Smooth muscle cell (in vitro differentiated cells): Measurements from ENCODE around the gene PSTPIP1. TPM values are rescaled to one million over a fixed set of nuclear protein-coding genes. Genes with fewer than 3 reads are reported as not detected.

Experiments used
- DNase-seq: peaks from one replicate; lab custom pipeline; 2025; ENCODE audit not compliant: unreplicated experiment; lab: John Stamatoyannopoulos, UW
- H2AFZ ChIP-seq: fragments of 200-600 bp; sonication (generic); 2 replicates; pipeline ENCODE4 v1.6.0; 2016; ENCODE audit warnings: antibody characterized with exemption, low read depth, mild to moderate bottlenecking
- H3F3A ChIP-seq: fragments of 200-600 bp; sonication (generic); 2 replicates; pipeline ENCODE4 v1.6.0; 2017; ENCODE audit warnings: antibody characterized with exemption, low read depth
- H3K27ac ChIP-seq: fragments of 200-600 bp; sonication (generic); 2 replicates; pipeline ENCODE4 v1.5.1; 2016; ENCODE audit warnings: low read depth, mild to moderate bottlenecking
- H3K27me3 ChIP-seq: fragments of 200-600 bp; sonication (generic); 2 replicates; pipeline ENCODE4 v1.6.1; 2016; ENCODE audit warnings: low read depth, mild to moderate bottlenecking
- H3K36me3 ChIP-seq: fragments of 200-600 bp; sonication (generic); 2 replicates; pipeline ENCODE4 v1.5.1; 2016; ENCODE audit warnings: low read depth
- H3K4me1 ChIP-seq: fragments of 200-600 bp; sonication (generic); 2 replicates; pipeline ENCODE4 v1.5.1; 2016; ENCODE audit warnings: low read depth
- H3K4me2 ChIP-seq: fragments of 200-600 bp; sonication (generic); 2 replicates; pipeline ENCODE4 v1.6.0; 2016; ENCODE audit warnings: mild to moderate bottlenecking
- H3K4me3 ChIP-seq: fragments of 200-600 bp; sonication (generic); 2 replicates; pipeline ENCODE4 v1.5.1; 2016; ENCODE audit warnings: mild to moderate bottlenecking
- H3K79me2 ChIP-seq: fragments of 200-600 bp; sonication (generic); 2 replicates; pipeline ENCODE4 v1.6.0; 2016; ENCODE audit warnings: low read depth, mild to moderate bottlenecking
- H3K9ac ChIP-seq: fragments of 200-600 bp; sonication (generic); 2 replicates; pipeline ENCODE4 v1.6.0; 2016; ENCODE audit warnings: low read depth
- H3K9me3 ChIP-seq: fragments of 200-600 bp; sonication (generic); replicated peaks from 2 replicates; pipeline ENCODE4 v1.5.1; 2016; ENCODE audit warnings: low read depth
- H4K20me1 ChIP-seq: fragments of 200-600 bp; sonication (generic); 2 replicates; pipeline ENCODE4 v1.6.0; 2016; ENCODE audit warnings: low read depth
- WGBS: methylation state at CpG from one replicate; pipeline ENCODE4 v1.1.7; 2016; ENCODE audit warnings: low lambda C conversion rate; 5-methylcytosine and 5-hydroxymethylcytosine counted together
- polyA plus RNA-seq: library from polyadenylated mRNA; unstranded; fragments of >200 nt; fragmentation: Nextera tagmentation; extraction: Ambion mirVana; gene quantifications from 2 replicates; pipeline ENCODE4 v1.2.1, GENCODE V29; 2016
- total RNA-seq: library from RNA; depleted of rRNA; stranded (reverse); fragments of >200 nt; gene quantifications from 2 replicates; pipeline ENCODE4 v1.2.3, GENCODE V29; 2014
- TF ChIP-seq, protein P1 (sequence below): fragments of 200-600 bp; sonication (generic); IDR thresholded peaks from 2 replicates; pipeline ENCODE4 v1.5.1; 2017; ENCODE audit warnings: borderline replicate concordance, mild to moderate bottlenecking, antibody characterized with exemption; ENCODE audit not compliant: insufficient read depth, poor library complexity, severe bottlenecking

Gene PSTPIP1
- total and polyA plus RNA-seq, 2 experiments from 2014 or later: 0.38 TPM; not detected in 1

DNA sequence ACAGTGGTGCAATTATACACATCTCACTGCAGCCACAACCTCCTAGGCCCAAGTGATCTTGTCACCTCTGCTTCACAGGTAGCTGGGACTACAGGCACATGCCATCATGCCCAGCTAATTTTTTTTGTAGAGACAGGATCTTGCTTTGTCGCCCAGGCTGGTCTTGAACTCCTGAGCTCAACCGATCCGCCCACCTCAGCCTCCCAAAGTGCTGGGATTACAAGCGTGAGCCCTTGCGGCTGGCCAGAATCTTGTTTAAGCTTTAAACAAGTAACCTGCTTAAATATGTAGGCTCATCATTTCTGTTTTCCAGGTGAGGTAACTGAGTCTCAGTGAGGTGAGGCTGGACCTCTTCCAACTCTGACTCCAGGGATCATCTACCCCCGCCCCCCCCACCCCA lies 7.7 kb upstream of the PSTPIP1 start:
- H3K9ac ChIP-seq: no peak overlapping the region
- 91% methylated on average over 6 of the region's 6 CpGs for WGBS
- H3K27me3 ChIP-seq: no peaks in the 10 kb centered on the region
- no peaks in the 10 kb centered on the region for H3K36me3 ChIP-seq
- H3K4me2 ChIP-seq: no peak overlapping the region
- DNase-seq: no peak
- no peak overlapping the region for H3K4me3 ChIP-seq
- no peaks in the 10 kb centered on the region for H3F3A ChIP-seq
- H3K79me2 ChIP-seq: no peaks in the 10 kb centered on the region
- H4K20me1 ChIP-seq: no peaks in the 10 kb centered on the region
- no peak overlapping the region for H3K27ac ChIP-seq
- peaks cover 4% of the 10 kb centered on the region for H3K4me1 ChIP-seq
- no peak overlapping the region for H2AFZ ChIP-seq
- TF ChIP-seq, protein P1, sequence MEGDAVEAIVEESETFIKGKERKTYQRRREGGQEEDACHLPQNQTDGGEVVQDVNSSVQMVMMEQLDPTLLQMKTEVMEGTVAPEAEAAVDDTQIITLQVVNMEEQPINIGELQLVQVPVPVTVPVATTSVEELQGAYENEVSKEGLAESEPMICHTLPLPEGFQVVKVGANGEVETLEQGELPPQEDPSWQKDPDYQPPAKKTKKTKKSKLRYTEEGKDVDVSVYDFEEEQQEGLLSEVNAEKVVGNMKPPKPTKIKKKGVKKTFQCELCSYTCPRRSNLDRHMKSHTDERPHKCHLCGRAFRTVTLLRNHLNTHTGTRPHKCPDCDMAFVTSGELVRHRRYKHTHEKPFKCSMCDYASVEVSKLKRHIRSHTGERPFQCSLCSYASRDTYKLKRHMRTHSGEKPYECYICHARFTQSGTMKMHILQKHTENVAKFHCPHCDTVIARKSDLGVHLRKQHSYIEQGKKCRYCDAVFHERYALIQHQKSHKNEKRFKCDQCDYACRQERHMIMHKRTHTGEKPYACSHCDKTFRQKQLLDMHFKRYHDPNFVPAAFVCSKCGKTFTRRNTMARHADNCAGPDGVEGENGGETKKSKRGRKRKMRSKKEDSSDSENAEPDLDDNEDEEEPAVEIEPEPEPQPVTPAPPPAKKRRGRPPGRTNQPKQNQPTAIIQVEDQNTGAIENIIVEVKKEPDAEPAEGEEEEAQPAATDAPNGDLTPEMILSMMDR: no peak
- H3K9me3 ChIP-seq: no peaks in the 10 kb centered on the region

DNA sequence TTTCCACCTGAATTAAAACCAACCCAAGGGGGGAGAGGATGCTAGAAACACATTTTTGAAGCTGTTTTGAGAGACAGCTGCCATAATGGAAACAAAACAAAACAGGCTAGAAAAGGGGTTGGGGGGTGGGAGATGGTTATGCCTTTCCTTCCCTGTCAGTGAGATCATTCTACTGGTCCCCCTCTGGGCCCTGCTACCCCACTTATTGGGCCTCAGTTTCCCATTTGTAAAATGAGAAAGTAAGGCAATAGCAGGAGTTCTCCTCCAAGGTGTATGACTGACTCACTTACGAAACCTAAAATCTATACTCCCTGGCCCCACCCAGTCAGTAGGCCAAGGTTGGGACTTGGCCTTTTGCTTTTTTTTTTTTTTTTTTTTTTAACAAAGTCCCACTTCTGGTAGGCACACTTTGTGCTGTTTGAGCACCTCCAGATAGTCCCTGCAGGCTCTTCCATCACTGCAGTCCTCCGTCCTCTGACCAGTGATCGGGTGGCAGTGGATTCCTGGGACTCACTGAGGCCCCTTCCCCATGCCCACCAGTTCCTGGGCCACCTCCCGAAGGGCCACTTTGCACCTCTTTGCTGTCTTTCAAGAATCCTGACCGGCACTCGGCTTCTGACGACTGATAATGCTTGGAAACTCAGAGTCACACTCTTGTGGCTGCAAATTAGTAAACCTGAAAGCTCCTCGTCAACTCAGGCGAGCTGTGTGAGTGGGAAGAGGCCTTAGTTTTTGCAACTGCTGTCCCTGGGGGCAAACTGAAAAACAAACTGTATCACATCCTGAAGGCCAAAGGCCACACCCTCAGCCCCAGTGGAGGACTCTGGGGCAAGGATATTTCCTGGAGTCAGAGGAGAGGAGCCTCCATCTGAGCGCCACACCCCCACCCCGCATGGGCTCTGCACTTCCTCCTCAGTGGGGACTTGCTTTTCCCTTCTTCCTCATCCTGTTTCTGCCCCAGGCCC lies 6.7 kb upstream of the PSTPIP1 start:
- H3K79me2 ChIP-seq: no peaks in the 10 kb centered on the region
- TF ChIP-seq, protein P1: no peak
- H3K9ac ChIP-seq: no peak overlapping the region
- H3K4me2 ChIP-seq: no peak overlapping the region
- no peaks in the 10 kb centered on the region for H3K36me3 ChIP-seq
- H4K20me1 ChIP-seq: no peaks in the 10 kb centered on the region
- H3K27me3 ChIP-seq: no peaks in the 10 kb centered on the region
- no peak for DNase-seq
- no peaks in the 10 kb centered on the region for H3F3A ChIP-seq
- peaks cover 4% of the 10 kb centered on the region for H3K4me1 ChIP-seq
- no peak overlapping the region for H3K4me3 ChIP-seq
- H3K27ac ChIP-seq: no peak overlapping the region
- 68% methylated on average over 11 of the region's 11 CpGs for WGBS
- H3K9me3 ChIP-seq: no peaks in the 10 kb centered on the region
- no peak overlapping the region for H2AFZ ChIP-seq

DNA sequence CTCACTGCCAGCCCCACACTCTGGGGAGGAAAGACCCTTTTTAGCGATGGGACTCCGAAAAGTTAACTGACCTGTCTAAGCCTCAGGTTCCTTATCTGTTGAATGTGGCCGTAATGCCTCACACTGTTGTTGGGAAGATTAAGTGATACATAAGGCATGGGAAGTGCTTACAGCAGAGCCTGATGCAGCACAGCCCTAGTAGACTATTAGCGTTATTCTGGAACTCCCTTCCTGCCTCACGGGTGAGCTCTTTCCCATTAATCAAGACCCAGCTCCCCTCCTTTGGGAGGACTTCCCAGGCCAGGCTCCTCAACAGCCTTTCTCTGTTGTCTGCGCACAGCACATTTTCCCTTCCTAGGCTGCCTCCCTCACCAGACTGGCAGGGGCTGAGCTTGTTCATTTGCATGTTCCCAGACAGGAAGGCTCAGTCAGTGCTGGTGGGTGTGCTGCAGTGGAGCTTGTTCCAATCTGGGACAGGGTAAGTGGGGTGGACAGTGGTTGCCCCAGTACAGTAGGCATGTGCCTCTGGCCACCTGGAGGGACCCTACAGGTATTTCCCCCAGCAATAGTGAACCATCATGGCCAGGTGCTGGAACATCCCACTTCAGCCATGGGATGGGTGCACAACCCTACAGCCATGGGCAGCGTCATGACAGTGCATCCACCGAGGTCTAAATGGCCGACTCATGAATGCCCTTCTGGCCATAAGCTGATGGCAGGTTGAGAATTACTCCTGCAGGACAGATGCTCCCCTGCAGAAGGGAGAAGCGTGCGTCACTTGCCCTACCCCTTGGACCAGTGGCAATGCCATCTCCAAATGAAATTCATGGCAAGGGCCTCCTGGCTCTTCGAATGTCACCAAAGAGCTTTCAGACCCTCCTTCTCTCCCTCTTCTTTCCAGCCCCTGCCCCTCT lies 5.8 kb upstream of the PSTPIP1 start:
- Histone ChIP-seq H3K36me3 (no peaks in the 10 kb centered on the region), H3K9me3 (no peaks in the 10 kb centered on the region), H3K9ac (no peak overlapping the region), H3K4me2 (no peak overlapping the region), H3K4me3 (no peak overlapping the region), H3K27ac (no peak overlapping the region), H2AFZ (no peak overlapping the region), H3K27me3 (no peaks in the 10 kb centered on the region), H4K20me1 (no peaks in the 10 kb centered on the region), H3F3A (no peaks in the 10 kb centered on the region), H3K79me2 (no peaks in the 10 kb centered on the region), H3K4me1 (no peaks in the 10 kb centered on the region)
- TF ChIP-seq, protein P1: no peak
- WGBS: 76% methylated on average over 12 of the region's 12 CpGs
- DNase-seq: no peak
